Activated naive CD8-positive, alpha-beta T cell treated with anti-CD3 and anti-CD28 coated beads, Interleukin-2, amount 10 ng/mL, durations not matched to agents 7 days and 5 days (primary cell): ENCODE measurements around the gene HSD11B1. TPM values are rescaled to one million over a fixed set of nuclear protein-coding genes. Genes with fewer than 3 reads are reported as not detected.
A peak's percentile ranks its signal among the peaks of the same experiment; 100 is the strongest.

Experiments
- ATAC-seq: fragments of 150-1000 bp; cut with Tn5 transposase; one replicate; pipeline ENCODE4 v1.10.0; 2021; ENCODE audit warnings: low read depth, moderate library complexity
- POLR2A ChIA-PET: fragments of 350-600 bp; sonication (Branson Sonifier 250); formaldehyde crosslinking; loops from one replicate; lab custom pipeline; 2021; ENCODE audit warnings: antibody characterized with exemption; lab: Charles Lee
- DNase-seq: peaks from one replicate; pipeline ENCODE4 v3.0.0; 2021
- H3K27ac Mint-ChIP-seq: one replicate; pipeline ENCODE4 v1.8.0; 2022; ENCODE audit warnings: mild to moderate bottlenecking, mixed read lengths
- H3K27me3 Mint-ChIP-seq: one replicate; pipeline ENCODE4 v1.8.0; 2022; ENCODE audit warnings: mild to moderate bottlenecking, moderate library complexity, mixed read lengths
- H3K36me3 Mint-ChIP-seq: one replicate; pipeline ENCODE4 v1.8.0; 2021; ENCODE audit warnings: mild to moderate bottlenecking, mixed read lengths
- H3K4me1 Mint-ChIP-seq: one replicate; pipeline ENCODE4 v1.8.0; 2021; ENCODE audit warnings: mixed read lengths
- H3K4me3 Mint-ChIP-seq: one replicate; pipeline ENCODE4 v1.8.0; 2022; ENCODE audit warnings: mild to moderate bottlenecking, moderate library complexity, mixed read lengths
- H3K9me3 Mint-ChIP-seq: one replicate; pipeline ENCODE4 v1.8.0; 2021; ENCODE audit warnings: mixed read lengths
- total RNA-seq, 2 experiments: library from RNA; stranded (reverse); gene quantifications; one replicate each; pipeline ENCODE4 v1.2.3, GENCODE V29; 2021

The HSD11B1 gene
- total RNA-seq, 2 experiments from 2014 or later = not detected

- Mint-ChIP-seq H3K36me3 (peaks cover 52% of the 10 kb centered on the region), H3K27ac (no peak overlapping the region), H3K27me3 (no peaks in the 10 kb centered on the region)
Observed at GRCh38 chr1:209772126-209772525, 67.5 kb downstream of the HSD11B1 start.

GRCh38 chr1:209774592-209774991 lies 69.9 kb downstream of the HSD11B1 start:
- H3K27me3 Mint-ChIP-seq = no peaks in the 10 kb centered on the region
- peaks cover 30% of the 10 kb centered on the region for H3K4me1 Mint-ChIP-seq
- peak overlapping the region; percentile 62 for H3K27ac Mint-ChIP-seq
- H3K4me3 Mint-ChIP-seq = peak overlapping the region; percentile 2
- peaks cover 45% of the 10 kb centered on the region for H3K36me3 Mint-ChIP-seq
- POLR2A ChIA-PET = interaction anchor here (1.2 to 15.3 kb wide), 6 partner anchors 9 to 53 kb away, joined by 3 to 488 read pairs (median 8); partner anchors contain the start of genes C1orf74, IRF6, TRAF3IP3 and UTP25
- ATAC-seq = no peak
- no peaks in the 10 kb centered on the region for H3K9me3 Mint-ChIP-seq
- DNase-seq = no peak

More at GRCh38 chr1:209772126-209772525, 67.5 kb downstream of the HSD11B1 start:
- no peak for ATAC-seq
- POLR2A ChIA-PET = interaction anchor here (0.9 to 15.3 kb wide), 4 partner anchors 11 to 36 kb away, joined by 3 to 488 read pairs (median 30); partner anchors contain the start of genes C1orf74 and TRAF3IP3
- no peaks in the 10 kb centered on the region for H3K9me3 Mint-ChIP-seq
- no peak overlapping the region for H3K4me3 Mint-ChIP-seq
- H3K4me1 Mint-ChIP-seq = peaks cover 38% of the 10 kb centered on the region
- no peak for DNase-seq

GRCh38 chr1:209775678-209776077 lies 71.0 kb downstream of the HSD11B1 start:
- Mint-ChIP-seq H3K9me3 (no peaks in the 10 kb centered on the region), H3K4me3 (no peak overlapping the region), H3K36me3 (peaks cover 52% of the 10 kb centered on the region), H3K4me1 (peaks cover 35% of the 10 kb centered on the region), H3K27me3 (no peaks in the 10 kb centered on the region), H3K27ac (peak overlapping the region; percentile 53)
- ATAC-seq (no peak), DNase-seq (no peak)
- POLR2A ChIA-PET = interaction anchor here (2.6 to 15.3 kb wide), 3 partner anchors 8 to 21 kb away, joined by 10 to 488 read pairs (median 57); partner anchors contain the start of genes C1orf74 and TRAF3IP3

- no peak for DNase-seq
- H3K27me3 Mint-ChIP-seq = no peaks in the 10 kb centered on the region
- no peaks in the 10 kb centered on the region for H3K9me3 Mint-ChIP-seq
- no peak overlapping the region for H3K4me3 Mint-ChIP-seq
- H3K36me3 Mint-ChIP-seq = peaks cover 57% of the 10 kb centered on the region
- H3K27ac Mint-ChIP-seq = no peak overlapping the region
- POLR2A ChIA-PET = interaction anchor here (1.2 to 8.1 kb wide), 3 partner anchors 8 to 22 kb away, joined by 3 to 88 read pairs (median 5); partner anchors contain the start of gene TRAF3IP3
- ATAC-seq = no peak
- peaks cover 38% of the 10 kb centered on the region for H3K4me1 Mint-ChIP-seq
Observed at GRCh38 chr1:209777587-209777986, 72.9 kb downstream of the HSD11B1 start.

- Mint-ChIP-seq H3K27ac (no peak overlapping the region), H3K4me1 (peaks cover 38% of the 10 kb centered on the region), H3K36me3 (peaks cover 53% of the 10 kb centered on the region), H3K9me3 (no peaks in the 10 kb centered on the region), H3K27me3 (no peaks in the 10 kb centered on the region), H3K4me3 (no peak overlapping the region)
- ATAC-seq (no peak), DNase-seq (no peak)
- POLR2A ChIA-PET = interaction anchor here (1.2 to 8.1 kb wide), 3 partner anchors 9 to 23 kb away, joined by 3 to 88 read pairs (median 5); partner anchors contain the start of gene TRAF3IP3
Observed at GRCh38 chr1:209778102-209778501, 73.5 kb downstream of the HSD11B1 start.

GRCh38 chr1:209780268-209780667 lies 75.6 kb downstream of the HSD11B1 start:
- ATAC-seq (no peak), DNase-seq (no peak)
- Mint-ChIP-seq H3K36me3 (peaks cover 45% of the 10 kb centered on the region), H3K4me1 (peaks cover 39% of the 10 kb centered on the region), H3K9me3 (peaks cover under 1% of the 10 kb centered on the region), H3K27ac (peak overlapping the region; percentile 70), H3K27me3 (no peaks in the 10 kb centered on the region), H3K4me3 (no peak overlapping the region)
- POLR2A ChIA-PET = interaction anchor here (1.6 to 8.1 kb wide), 2 partner anchors 11 to 24 kb away, joined by 5 to 88 read pairs; partner anchors contain the start of gene TRAF3IP3

GRCh38 chr1:209783386-209783785 lies 78.7 kb downstream of the HSD11B1 start:
- H3K4me1 Mint-ChIP-seq = peaks cover 31% of the 10 kb centered on the region
- peak overlapping the region; percentile 90 for H3K4me3 Mint-ChIP-seq
- POLR2A ChIA-PET = interaction anchor here (2.6 to 8.1 kb wide), 3 partner anchors 10 to 27 kb away, joined by 29 to 88 read pairs (median 57); partner anchors contain the start of gene TRAF3IP3
- DNase-seq (no peak), ATAC-seq (no peak)
- H3K27me3 Mint-ChIP-seq = no peaks in the 10 kb centered on the region
- peaks cover 29% of the 10 kb centered on the region for H3K36me3 Mint-ChIP-seq
- peaks cover 1% of the 10 kb centered on the region for H3K9me3 Mint-ChIP-seq
- H3K27ac Mint-ChIP-seq = peak overlapping the region; percentile 94

Other genes starting within 250 kb of the HSD11B1 start
- gene CAMK1G, start 121.1 kb upstream of the HSD11B1 start, total RNA-seq = not detected
- under 1 TPM; 0.83 to 0.96 TPM for gene LAMB3, start 52.4 kb upstream of the HSD11B1 start, total RNA-seq
- under 1 TPM; 0.37 to 0.47 TPM for gene G0S2, start 29.4 kb upstream of the HSD11B1 start, total RNA-seq
- 100 to 1,000 TPM; 392 to 403 TPM for gene TRAF3IP3, start 51.2 kb downstream of the HSD11B1 start, total RNA-seq
- 1 to 10 TPM; 2.2 to 2.8 TPM for gene C1orf74, start 79.7 kb downstream of the HSD11B1 start, total RNA-seq
- gene IRF6, start 101.3 kb downstream of the HSD11B1 start, total RNA-seq = 1 to 10 TPM; 1.7 to 2.0 TPM
- gene UTP25, start 123.1 kb downstream of the HSD11B1 start, total RNA-seq = 1 to 10 TPM; 7.5 to 7.7 TPM
- gene SYT14, start 233.4 kb downstream of the HSD11B1 start, total RNA-seq = not detected